A673 (cell line): ENCODE data around the gene TEAD1. TPM values are rescaled to one million over a fixed set of nuclear protein-coding genes. Genes with fewer than 3 reads are reported as not detected.

ENCODE experiments used
- BruUV-seq: library from RNA; stranded (reverse); fragments of 400-500 nt; replicated peaks from 2 replicates; lab custom pipeline; 2021; lab: Mats Ljungman, UMichigan
- CTCF ChIA-PET: fragments of 300-600 bp; sonication (Branson Sonifier 250); formaldehyde crosslinking; loops from one replicate; lab custom pipeline; 2022; ENCODE audit warnings: antibody characterized with exemption; lab: Charles Lee
- POLR2A ChIA-PET: fragments of 300-600 bp; sonication (Branson Sonifier 250); formaldehyde crosslinking; loops from one replicate; lab custom pipeline; 2022; ENCODE audit warnings: antibody characterized with exemption; ENCODE audit not compliant: low non-redundant PET; lab: Charles Lee
- DNase-seq: peaks from one replicate; pipeline ENCODE4 v3.0.0-alpha.2; 2015; ENCODE audit warnings: low spot score
- H3K27ac ChIP-seq: fragments of 200-600 bp; sonication (generic); 2 replicates; pipeline ENCODE4 v1.5.1; 2016; ENCODE audit warnings: mixed run types, low read depth, mild to moderate bottlenecking, mixed read lengths, antibody characterized with exemption, low read length; ENCODE audit not compliant: poor library complexity, severe bottlenecking
- H3K27me3 ChIP-seq: fragments of 200-600 bp; sonication (generic); replicated peaks from 2 replicates; pipeline ENCODE4 v1.6.1; 2017; ENCODE audit warnings: mixed run types, low read depth, mild to moderate bottlenecking, mixed read lengths, antibody characterized with exemption, low read length; ENCODE audit not compliant: insufficient read depth, poor library complexity
- H3K36me3 ChIP-seq: fragments of 200-600 bp; sonication (generic); 2 replicates; pipeline ENCODE4 v1.6.1; 2016; ENCODE audit warnings: mixed run types, mild to moderate bottlenecking, mixed read lengths, antibody characterized with exemption, low read length; ENCODE audit not compliant: insufficient read depth, poor library complexity, severe bottlenecking
- H3K4me1 ChIP-seq: fragments of 200-600 bp; sonication (generic); 2 replicates; pipeline ENCODE4 v1.6.1; 2017; ENCODE audit warnings: mixed run types, mild to moderate bottlenecking, mixed read lengths, antibody characterized with exemption, low read length; ENCODE audit not compliant: insufficient read depth, poor library complexity, severe bottlenecking
- H3K4me3 ChIP-seq: fragments of 200-600 bp; sonication (generic); 2 replicates; pipeline ENCODE4 v1.5.1; 2016; ENCODE audit warnings: low read depth, mixed run types, mild to moderate bottlenecking, mixed read lengths, low read length; ENCODE audit not compliant: poor library complexity, severe bottlenecking
- H3K9me3 ChIP-seq: fragments of 200-600 bp; sonication (generic); 2 replicates; pipeline ENCODE4 v1.6.1; 2016; ENCODE audit warnings: mixed run types, low read depth, mild to moderate bottlenecking, mixed read lengths, antibody characterized with exemption, low read length; ENCODE audit not compliant: poor library complexity, severe bottlenecking
- CTCF ChIP-seq: fragments of 300-800, 200-600 bp; sonication (generic); conservative IDR thresholded peaks from 2 replicates; pipeline ENCODE4 v1.5.1; 2017; ENCODE audit warnings: low read depth, mild to moderate bottlenecking, antibody characterized with exemption, low read length, moderate library complexity, mixed read lengths
- EZH2 ChIP-seq: fragments of 200-600 bp; sonication (generic); IDR thresholded peaks from 2 replicates; pipeline ENCODE4 v1.6.1; 2017; ENCODE audit warnings: borderline replicate concordance, low read depth, mild to moderate bottlenecking, mixed read lengths, antibody characterized with exemption, low read length; ENCODE audit not compliant: poor library complexity, severe bottlenecking
- intact Hi-C: fragments of 100-400 bp; cut with micrococcal nuclease; formaldehyde crosslinking; loops from one replicate; pipeline ENCODE4 v1.10.0; 2022; ENCODE audit not compliant: unreplicated experiment
- total RNA-seq: library from RNA; stranded (reverse); gene quantifications from 2 replicates; pipeline ENCODE4 v1.2.3, GENCODE V29; 2021

Gene TEAD1
- total RNA-seq, 1 experiment from 2014 or later: 81.8 TPM

- Histone ChIP-seq H3K4me3 (no peak overlapping the region), H3K27me3 (no peaks in the 10 kb centered on the region), H3K27ac (peak overlapping the region; percentile 4), H3K36me3 (no peaks in the 10 kb centered on the region), H3K9me3 (no peaks in the 10 kb centered on the region), H3K4me1 (peaks cover 49% of the 10 kb centered on the region)
- DNase-seq: peak; percentile 52
- BruUV-seq: no TSS peak
- no peak for TF ChIP-seq EZH2
- no peak for TF ChIP-seq CTCF
- ChIA-PET POLR2A (no interaction called here), CTCF (no interaction called here)
- intact Hi-C loops: no loop called here
Observed at GRCh38 chr11:12799334-12799835, 125.2 kb downstream of the TEAD1 start.

- peaks cover 49% of the 10 kb centered on the region for H3K4me1 ChIP-seq
- TF ChIP-seq EZH2 (no peak), CTCF (no peak)
- ChIA-PET CTCF (interaction anchor here (0.5 kb wide), 1 partner anchor 180 kb away, joined by 5 read pairs; no protein-coding TSS in a partner anchor), POLR2A (no interaction called here)
- BruUV-seq: no TSS peak
- no peaks in the 10 kb centered on the region for H3K9me3 ChIP-seq
- H3K36me3 ChIP-seq: no peaks in the 10 kb centered on the region
- H3K27ac ChIP-seq: peak overlapping the region; percentile 4
- H3K27me3 ChIP-seq: no peaks in the 10 kb centered on the region
- intact Hi-C loops: no loop called here
- peak; percentile 39 for DNase-seq
- peak overlapping the region; percentile 12 for H3K4me3 ChIP-seq
Observed at GRCh38 chr11:12800032-12800671, 125.9 kb downstream of the TEAD1 start.

- intact Hi-C loops: no loop called here
- ChIA-PET CTCF (interaction anchor here (0.5 kb wide), 1 partner anchor 179 kb away, joined by 5 read pairs; no protein-coding TSS in a partner anchor), POLR2A (no interaction called here)
- no peaks in the 10 kb centered on the region for H3K36me3 ChIP-seq
- H3K4me1 ChIP-seq: peaks cover 49% of the 10 kb centered on the region
- no TSS peak for BruUV-seq
- peak overlapping the region; percentile 12 for H3K4me3 ChIP-seq
- TF ChIP-seq CTCF: no peak
- TF ChIP-seq EZH2: no peak
- H3K9me3 ChIP-seq: no peaks in the 10 kb centered on the region
- H3K27me3 ChIP-seq: no peaks in the 10 kb centered on the region
- peak overlapping the region; percentile 4 for H3K27ac ChIP-seq
- no peak for DNase-seq
Observed at GRCh38 chr11:12800871-12801270, 126.7 kb downstream of the TEAD1 start.
